Activated CD4-positive, alpha-beta T cell treated with anti-CD3 and anti-CD28 coated beads for 36 hours (primary cell): Measurements from ENCODE around the gene AKAP8. TPM values are rescaled to one million over a fixed set of nuclear protein-coding genes. Genes with fewer than 3 reads are reported as not detected.

Experiments
- ATAC-seq: fragments of 200-7000 bp; cut with Tn5 transposase; one replicate; pipeline ENCODE4 v1.10.0; 2021; ENCODE audit warnings: mild to moderate bottlenecking, moderate library complexity
- CTCF ChIA-PET: fragments of 350-600 bp; sonication (Branson Sonifier 250); formaldehyde crosslinking; loops from one replicate; lab custom pipeline; 2021; ENCODE audit warnings: antibody characterized with exemption; lab: Charles Lee
- POLR2A ChIA-PET: fragments of 350-600 bp; sonication (Branson Sonifier 250); formaldehyde crosslinking; loops from one replicate; lab custom pipeline; 2021; ENCODE audit warnings: antibody characterized with exemption, inconsistent platforms; lab: Charles Lee
- DNase-seq: peaks from one replicate; pipeline ENCODE4 v3.0.0-alpha.2; 2020
- H3K27ac Mint-ChIP-seq: one replicate; pipeline ENCODE4 v1.8.0; 2021; ENCODE audit warnings: mixed read lengths
- H3K27me3 Mint-ChIP-seq: one replicate; pipeline ENCODE4 v1.8.0; 2021; ENCODE audit warnings: mixed read lengths
- H3K36me3 Mint-ChIP-seq: one replicate; pipeline ENCODE4 v1.8.0; 2021; ENCODE audit warnings: low read depth, mixed read lengths
- H3K4me1 Mint-ChIP-seq: one replicate; pipeline ENCODE4 v1.8.0; 2021; ENCODE audit warnings: mixed read lengths
- H3K4me3 Mint-ChIP-seq: one replicate; pipeline ENCODE4 v1.8.0; 2021; ENCODE audit warnings: mild to moderate bottlenecking, moderate library complexity, mixed read lengths
- H3K9me3 Mint-ChIP-seq: one replicate; pipeline ENCODE4 v1.8.0; 2021; ENCODE audit warnings: low read depth, mixed read lengths
- intact Hi-C, 2 experiments: fragments of 100-400 bp; cut with DNase I in 1 of 2; cut with micrococcal nuclease in 1 of 2; formaldehyde crosslinking; loops; one replicate each; pipeline versions ENCODE4 v1.14.2 to v1.15.1; 2022 to 2024; cut with DNase I, micrococcal nuclease
- total RNA-seq, 2 experiments: library from RNA; stranded (reverse); gene quantifications; one replicate each; pipeline ENCODE4 v1.2.3, GENCODE V29; 2021

AKAP8 gene
- 10 to 100 TPM; 47.9 to 54.3 TPM for total RNA-seq

DNA sequence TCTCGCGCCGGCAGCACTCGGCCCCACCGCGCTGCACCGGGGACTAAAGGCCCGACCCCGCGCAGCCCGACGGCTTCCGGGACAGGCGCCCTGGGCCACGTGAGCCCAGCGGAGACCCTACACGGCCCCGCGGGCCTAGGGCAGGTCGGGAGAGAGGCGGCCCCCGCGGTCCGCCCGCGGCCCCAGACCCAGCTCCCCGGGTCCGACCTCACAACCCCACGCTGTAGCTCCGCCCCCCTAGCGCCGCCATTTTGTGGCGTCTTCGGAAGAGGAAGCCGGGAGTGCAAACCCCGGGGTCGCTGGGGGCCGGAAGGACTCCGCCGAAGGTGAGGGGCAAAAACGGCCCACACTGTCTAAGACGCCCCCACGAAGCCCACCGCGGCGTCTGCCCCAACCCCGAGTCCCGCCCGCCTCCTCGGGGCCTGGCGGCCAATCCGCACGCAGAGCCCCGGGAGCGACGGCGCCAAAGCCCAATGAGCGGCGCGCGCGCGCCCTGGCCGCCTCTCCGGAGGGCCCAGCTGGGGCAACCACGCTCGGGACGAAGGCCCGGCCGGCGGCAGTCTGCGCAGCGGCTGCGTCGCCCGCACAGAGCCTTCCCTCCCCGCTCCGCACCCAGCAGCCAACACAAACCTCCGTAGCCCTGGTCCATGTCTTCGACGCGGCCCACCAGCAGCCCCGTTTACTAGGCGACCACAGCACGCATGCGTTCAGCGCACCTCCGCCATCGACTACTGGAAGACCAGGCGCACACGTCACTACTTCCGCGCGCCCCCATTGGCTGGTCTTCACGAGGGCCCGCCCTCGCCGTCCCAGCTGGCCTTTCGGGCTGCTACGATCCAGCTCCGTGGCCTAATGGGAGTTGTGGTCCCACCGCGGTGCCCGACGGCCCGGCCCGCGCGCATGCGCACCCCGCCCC, at the start of gene AKAP8:
AKAP8 (minus strand) TSS at position 705 of the 916 bp plus-strand sequence; CDS start at position 649, 56 bp downstream.
- Mint-ChIP-seq H3K36me3 (peaks cover 7% of the 10 kb centered on the region), H3K4me3 (peak within 1 kb of the TSS; percentile 88), H3K4me1 (peaks cover 37% of the 10 kb centered on the region), H3K27ac (peak within 1 kb of the TSS; percentile 100), H3K27me3 (no peaks in the 10 kb centered on the region), H3K9me3 (no peaks in the 10 kb centered on the region)
- intact Hi-C loops = loop anchor here (1.0 to 5.0 kb wide), 16 partner anchors 40 to 961 kb away; partner anchors contain the start of genes BRD4 (in 2 of the 2), DDX39A (in 1 of the 2) and RAB8A (in 1 of the 2)
- ChIA-PET POLR2A (interaction anchor here (0.6 to 3.4 kb wide), 12 partner anchors 9 to 176 kb away, joined by 3 to 34 read pairs (median 4); partner anchors contain the start of genes AKAP8L and BRD4), CTCF (interaction anchor here (0.6 to 3.6 kb wide), 13 partner anchors 11 to 631 kb away, joined by 3 to 22 read pairs (median 4); partner anchors contain the start of gene AKAP8L)
- DNase-seq (peak; percentile 99), ATAC-seq (peak; percentile 91)

DNA sequence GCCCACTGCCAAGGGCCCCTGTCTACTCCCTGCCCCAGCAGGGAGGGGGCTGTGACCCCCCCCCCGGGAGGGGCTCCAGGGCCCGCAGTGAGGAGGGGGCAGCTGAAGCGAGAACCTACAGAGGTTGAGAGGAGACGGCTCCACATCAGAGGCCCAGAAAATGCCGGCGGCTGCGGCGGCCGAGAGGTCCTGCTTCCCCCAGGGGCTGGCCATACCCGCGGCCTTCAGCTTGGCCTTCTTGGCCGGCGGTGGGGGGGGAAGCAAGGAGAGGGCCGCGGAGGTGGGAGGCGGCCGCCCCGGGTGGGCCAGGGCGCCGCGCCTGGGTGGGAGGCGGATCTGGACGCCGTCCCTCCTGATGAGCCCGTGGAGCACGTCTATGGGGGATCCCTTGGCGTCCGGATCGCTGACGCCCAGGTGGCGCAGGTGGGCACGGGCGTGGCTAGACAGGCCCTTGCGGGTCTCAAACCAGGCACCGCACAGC, 48.4 kb upstream of the AKAP8 start:
- POLR2A ChIA-PET = no interaction called here

DNA sequence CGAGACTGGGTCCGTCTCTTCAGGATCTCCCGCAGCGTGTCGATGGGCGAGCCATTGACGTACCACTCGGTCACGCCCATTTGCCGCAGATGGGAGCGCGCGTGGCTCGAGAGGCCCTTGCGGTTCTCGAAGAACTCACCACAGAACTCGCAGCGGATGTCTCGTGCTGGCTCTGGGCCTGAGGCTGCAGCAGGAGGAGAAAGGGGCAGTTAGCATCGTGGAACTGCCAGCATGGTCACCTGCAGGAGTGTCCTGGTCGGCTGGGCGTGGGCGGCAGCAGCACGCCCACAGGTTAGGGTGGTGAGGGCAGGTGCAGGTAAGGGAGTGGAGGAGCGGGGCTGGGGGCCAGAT, 47.7 kb upstream of the AKAP8 start:
- Mint-ChIP-seq H3K4me1 (peaks cover 15% of the 10 kb centered on the region), H3K27ac (no peak overlapping the region), H3K27me3 (no peaks in the 10 kb centered on the region), H3K36me3 (peaks cover 51% of the 10 kb centered on the region), H3K9me3 (no peaks in the 10 kb centered on the region), H3K4me3 (no peak overlapping the region)
- intact Hi-C loops = no loop called here
- no peak for DNase-seq
- ChIA-PET POLR2A (no interaction called here), CTCF (no interaction called here)
- no peak for ATAC-seq

More for the DNA sequence above, 48.4 kb upstream of the AKAP8 start:
- CTCF ChIA-PET = interaction anchor here (1.6 kb wide), 1 partner anchor 8 kb away, joined by 5 read pairs; no protein-coding TSS in a partner anchor
- Mint-ChIP-seq H3K9me3 (no peaks in the 10 kb centered on the region), H3K27me3 (no peaks in the 10 kb centered on the region), H3K4me1 (peaks cover 16% of the 10 kb centered on the region), H3K4me3 (no peak overlapping the region), H3K36me3 (peaks cover 46% of the 10 kb centered on the region), H3K27ac (no peak overlapping the region)
- ATAC-seq = no peak
- intact Hi-C loops = no loop called here
- no peak for DNase-seq

DNA sequence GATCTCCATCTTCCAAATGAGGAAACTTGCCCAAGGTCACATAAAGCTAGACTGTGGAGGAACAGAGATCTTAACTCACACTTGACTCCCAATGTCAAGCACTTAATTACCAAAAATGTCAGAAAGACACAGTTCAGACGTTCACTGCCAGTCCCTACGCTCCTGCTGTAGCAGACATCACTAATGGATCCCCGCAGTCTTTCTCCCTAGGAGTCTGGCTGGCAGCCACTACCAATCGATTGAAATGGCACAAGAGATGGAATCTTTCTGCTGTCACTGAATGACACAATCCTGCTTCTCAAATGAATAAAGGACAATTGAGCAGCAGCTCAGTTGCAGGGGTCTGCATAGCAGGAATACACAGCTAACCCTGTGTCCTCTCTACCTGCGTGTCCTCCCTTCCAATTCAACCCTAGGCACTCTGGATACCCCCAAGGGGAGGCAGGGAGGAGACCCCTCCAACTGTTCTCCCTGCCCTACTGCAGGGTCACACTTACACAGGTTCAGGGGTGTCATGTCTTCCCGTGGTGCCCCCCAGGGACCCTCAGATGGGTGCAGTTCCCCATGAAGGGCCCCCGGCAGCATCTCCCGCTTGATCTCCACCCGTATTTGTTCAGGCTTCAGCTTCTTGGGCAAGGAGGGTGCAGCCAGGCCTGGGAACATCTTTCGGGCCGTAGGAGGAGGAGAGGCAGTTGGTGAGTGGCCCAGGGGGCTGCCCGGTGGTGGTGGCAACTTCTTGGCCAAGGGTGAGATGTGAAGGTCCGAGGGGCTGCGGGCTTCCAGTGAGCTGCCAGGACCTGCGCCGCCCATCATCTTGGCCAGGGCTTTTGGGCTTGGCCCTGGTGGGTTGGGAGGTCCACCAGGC, 47.1 kb upstream of the AKAP8 start:
- Mint-ChIP-seq H3K27me3 (no peaks in the 10 kb centered on the region), H3K9me3 (no peaks in the 10 kb centered on the region), H3K36me3 (peaks cover 50% of the 10 kb centered on the region), H3K4me3 (no peak overlapping the region), H3K4me1 (peaks cover 15% of the 10 kb centered on the region), H3K27ac (no peak overlapping the region)
- peak; percentile 36 for DNase-seq
- ATAC-seq = peak; percentile 63
- intact Hi-C loops = no loop called here
- ChIA-PET CTCF (no interaction called here), POLR2A (no interaction called here)

DNA sequence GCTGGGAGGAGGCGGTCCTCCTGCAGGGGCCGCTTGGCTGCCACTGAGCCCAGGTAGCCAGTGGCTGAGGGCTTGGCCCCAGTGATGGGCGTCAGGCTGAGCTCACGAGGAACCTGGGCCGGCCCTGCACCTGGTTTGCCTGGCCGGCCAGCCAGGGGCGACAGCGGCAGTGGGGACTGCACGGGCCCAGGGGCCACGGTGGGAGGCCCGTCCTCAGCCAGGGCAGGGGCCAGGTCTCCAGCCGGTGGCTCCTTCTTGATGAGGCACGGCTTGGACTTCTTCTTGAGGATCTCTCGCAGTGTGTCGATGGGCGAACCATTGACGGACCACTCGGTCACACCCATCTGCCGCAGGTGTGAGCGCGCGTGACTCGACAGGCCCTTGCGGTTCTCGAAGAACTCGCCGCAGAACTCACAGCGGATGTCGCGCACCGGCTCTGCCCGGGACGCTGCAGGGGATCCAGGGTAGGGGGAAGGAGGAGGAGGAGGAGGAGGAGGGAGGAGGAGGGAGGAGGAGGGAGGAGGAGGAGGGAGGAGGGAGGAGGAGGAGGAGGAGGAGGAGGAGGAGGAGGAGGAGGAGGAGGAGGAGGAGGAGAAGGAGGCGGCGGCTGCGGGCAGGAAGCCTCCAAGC, 45.8 kb upstream of the AKAP8 start:
- H3K27me3 Mint-ChIP-seq = no peaks in the 10 kb centered on the region
- no peak for DNase-seq
- no peak overlapping the region for H3K4me3 Mint-ChIP-seq
- ChIA-PET CTCF (no interaction called here), POLR2A (interaction anchor here (0.6 kb wide), 1 partner anchor 14 kb away, joined by 4 read pairs; no protein-coding TSS in a partner anchor)
- H3K36me3 Mint-ChIP-seq = peaks cover 45% of the 10 kb centered on the region
- ATAC-seq = no peak
- H3K9me3 Mint-ChIP-seq = no peaks in the 10 kb centered on the region
- intact Hi-C loops = no loop called here
- peaks cover 3% of the 10 kb centered on the region for H3K4me1 Mint-ChIP-seq
- H3K27ac Mint-ChIP-seq = no peak overlapping the region

DNA sequence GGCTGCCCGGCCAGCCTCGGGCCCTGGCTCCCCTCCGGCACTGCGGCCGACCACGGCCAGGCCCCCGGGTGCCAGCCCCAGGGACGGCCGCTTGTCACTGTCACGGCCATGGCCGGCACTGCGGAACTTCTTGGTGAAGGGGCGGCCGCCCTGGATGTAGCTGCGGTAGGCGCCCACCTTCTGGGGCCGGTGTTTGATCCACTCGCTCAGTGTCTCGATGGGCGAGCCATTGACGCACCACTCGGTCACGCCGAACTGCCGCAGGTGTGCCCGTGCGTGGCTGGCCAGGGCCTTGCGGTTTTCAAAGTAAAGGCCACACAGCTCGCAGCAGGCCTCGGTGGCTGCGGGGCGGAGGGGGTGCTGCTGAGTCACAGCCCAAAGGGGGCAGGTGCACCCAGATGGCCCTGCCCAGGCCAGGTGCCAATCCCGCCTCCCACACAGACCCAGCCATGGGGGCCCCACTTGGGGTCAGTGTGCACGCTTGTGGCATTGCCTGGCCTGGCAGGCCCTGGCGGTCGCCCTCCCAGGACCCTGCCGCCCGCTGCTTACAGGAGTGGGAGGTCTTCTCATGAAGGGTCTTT, 45.2 kb upstream of the AKAP8 start:
- CTCF ChIA-PET = no interaction called here
- H3K4me3 Mint-ChIP-seq = no peak overlapping the region
- peaks cover 2% of the 10 kb centered on the region for H3K4me1 Mint-ChIP-seq
- POLR2A ChIA-PET = no interaction called here
- no peak for ATAC-seq
- no peaks in the 10 kb centered on the region for H3K27me3 Mint-ChIP-seq
- no peak for DNase-seq
- H3K9me3 Mint-ChIP-seq = no peaks in the 10 kb centered on the region
- peaks cover 43% of the 10 kb centered on the region for H3K36me3 Mint-ChIP-seq
- H3K27ac Mint-ChIP-seq = no peak overlapping the region
- intact Hi-C loops = no loop called here

DNA sequence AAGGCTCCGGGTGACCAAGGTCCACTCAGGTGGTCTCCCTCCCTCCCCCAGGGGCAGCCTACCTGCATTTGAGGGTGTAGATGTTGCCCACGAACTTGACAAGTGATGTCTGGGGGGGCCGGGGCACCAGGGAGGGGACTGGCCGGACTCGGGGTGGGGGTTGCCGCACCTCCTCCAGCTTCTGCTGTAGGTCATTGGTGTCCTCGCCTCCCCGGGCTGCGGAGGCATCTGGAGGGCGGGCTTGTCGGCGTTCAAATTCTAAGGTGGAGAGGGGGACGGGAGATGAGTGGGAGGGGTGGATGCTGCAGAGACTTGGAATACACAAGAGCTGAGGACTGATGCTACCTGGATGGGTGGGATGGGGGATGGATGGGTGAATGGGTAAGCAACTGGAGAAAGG, 44.5 kb upstream of the AKAP8 start:
- ChIA-PET CTCF (interaction anchor here (0.9 kb wide), 1 partner anchor 131 kb away, joined by 4 read pairs; no protein-coding TSS in a partner anchor), POLR2A (interaction anchor here (0.5 kb wide), 1 partner anchor 12 kb away, joined by 4 read pairs; no protein-coding TSS in a partner anchor)
- no peak overlapping the region for H3K27ac Mint-ChIP-seq

DNA sequence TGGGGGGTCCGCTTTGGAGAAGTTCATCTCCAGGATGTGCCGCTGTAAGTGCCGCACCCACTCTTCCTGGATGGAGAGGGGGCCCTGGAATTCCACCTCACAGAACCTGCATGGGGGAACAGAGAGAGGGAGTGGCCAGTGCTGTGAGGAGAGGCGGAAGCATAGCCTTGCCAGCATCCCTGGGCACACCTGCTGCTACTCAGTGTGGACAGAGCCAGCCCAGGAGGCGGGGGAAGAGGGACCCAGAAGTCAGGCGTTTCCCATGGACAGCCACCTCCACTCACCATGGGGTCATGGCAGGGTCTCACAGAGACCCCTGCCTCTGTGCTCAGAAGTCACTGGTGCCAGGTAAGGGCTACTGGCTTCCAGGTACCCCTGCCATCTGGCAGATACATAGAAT, 43.5 kb upstream of the AKAP8 start:
- CTCF ChIA-PET = interaction anchor here (0.9 kb wide), 1 partner anchor 132 kb away, joined by 4 read pairs; no protein-coding TSS in a partner anchor
- DNase-seq (no peak), ATAC-seq (no peak)
- POLR2A ChIA-PET = no interaction called here
- H3K36me3 Mint-ChIP-seq = peaks cover 46% of the 10 kb centered on the region
- no peak overlapping the region for H3K4me3 Mint-ChIP-seq
- H3K9me3 Mint-ChIP-seq = no peaks in the 10 kb centered on the region
- intact Hi-C loops = no loop called here
- H3K27me3 Mint-ChIP-seq = no peaks in the 10 kb centered on the region
- no peak overlapping the region for H3K27ac Mint-ChIP-seq
- H3K4me1 Mint-ChIP-seq = peaks cover 8% of the 10 kb centered on the region

More for the DNA sequence above, 44.5 kb upstream of the AKAP8 start:
- peaks cover 43% of the 10 kb centered on the region for H3K36me3 Mint-ChIP-seq
- no peak overlapping the region for H3K4me3 Mint-ChIP-seq
- no peaks in the 10 kb centered on the region for H3K27me3 Mint-ChIP-seq
- H3K9me3 Mint-ChIP-seq = no peaks in the 10 kb centered on the region
- peaks cover 8% of the 10 kb centered on the region for H3K4me1 Mint-ChIP-seq
- no peak for ATAC-seq
- intact Hi-C loops = no loop called here
- no peak for DNase-seq

DNA sequence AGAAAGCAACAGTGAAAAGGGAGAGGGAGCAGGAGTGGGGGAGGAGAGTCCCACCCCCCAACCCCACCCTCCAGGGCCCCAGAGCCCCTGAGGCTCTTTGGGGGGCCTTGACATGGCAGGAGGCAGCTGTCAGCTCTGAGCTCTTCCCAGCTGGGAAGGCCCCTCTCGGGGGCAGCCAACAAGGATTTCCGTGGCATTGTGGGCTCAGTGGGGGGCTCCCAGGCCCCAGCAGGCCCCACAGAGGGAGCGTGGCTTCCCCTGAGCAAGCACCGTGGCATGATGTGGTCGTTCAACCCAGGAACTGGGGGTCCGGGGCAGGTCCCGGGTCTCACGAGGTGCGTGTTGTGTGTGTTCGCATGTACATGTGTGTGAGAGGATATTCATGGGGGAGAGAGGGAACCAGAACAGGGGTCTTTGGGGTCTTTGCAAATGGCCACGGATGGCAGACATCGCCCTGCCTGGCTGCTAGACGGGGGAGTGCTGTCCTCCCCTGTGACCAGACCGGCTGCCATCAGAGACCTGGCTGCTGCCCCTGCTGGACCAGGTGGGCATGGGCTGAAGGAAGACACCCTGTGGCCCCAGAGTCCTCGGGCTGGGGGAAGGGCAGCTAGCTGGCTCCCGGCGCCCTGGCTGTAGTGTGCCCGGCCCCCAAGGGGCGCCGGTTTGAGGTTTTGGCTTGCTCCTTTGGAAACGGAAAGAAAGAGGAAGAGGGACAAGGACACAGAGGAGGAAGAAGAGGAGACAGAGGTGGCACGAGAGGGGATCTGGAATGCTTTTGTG, 42.9 kb upstream of the AKAP8 start:
- peaks cover 43% of the 10 kb centered on the region for H3K36me3 Mint-ChIP-seq
- ATAC-seq (no peak), DNase-seq (no peak)
- no peak overlapping the region for H3K4me3 Mint-ChIP-seq
- H3K27me3 Mint-ChIP-seq = no peaks in the 10 kb centered on the region
- H3K9me3 Mint-ChIP-seq = no peaks in the 10 kb centered on the region
- intact Hi-C loops = no loop called here
- ChIA-PET CTCF (interaction anchor here (1.4 kb wide), 1 partner anchor 133 kb away, joined by 6 read pairs; no protein-coding TSS in a partner anchor), POLR2A (no interaction called here)
- H3K4me1 Mint-ChIP-seq = peaks cover 14% of the 10 kb centered on the region
- H3K27ac Mint-ChIP-seq = no peak overlapping the region
